Parathyroid adenoma (tissue), 2 donors: ENCODE measurements around the gene NBEAL1.

ENCODE experiments used
- H2AFZ ChIP-seq: fragments of 300-600 bp; sonication (generic); one replicate; pipeline ENCODE4 v1.7.0; 2017; ENCODE audit warnings: antibody characterized with exemption, mild to moderate bottlenecking
- H3K27ac ChIP-seq: fragments of 300-600 bp; sonication (generic); one replicate; pipeline ENCODE4 v1.7.0; 2017
- H3K27me3 ChIP-seq: fragments of 300-600 bp; sonication (generic); one replicate; pipeline ENCODE4 v1.7.0; 2017; ENCODE audit warnings: low read length; ENCODE audit not compliant: control insufficient read depth, insufficient read depth
- H3K36me3 ChIP-seq: fragments of 300-600 bp; sonication (generic); one replicate; pipeline ENCODE4 v1.7.0; 2017; ENCODE audit warnings: low read length; ENCODE audit not compliant: control insufficient read depth, insufficient read depth
- H3K4me1 ChIP-seq: fragments of 300-600 bp; sonication (generic); one replicate; pipeline ENCODE4 v1.7.0; 2017; ENCODE audit warnings: control low read depth
- H3K4me2 ChIP-seq: fragments of 300-600 bp; sonication (generic); one replicate; pipeline ENCODE4 v1.7.0; 2017; ENCODE audit warnings: low read length
- H3K4me3 ChIP-seq: fragments of 300-600 bp; sonication (generic); one replicate; pipeline ENCODE4 v1.7.0; 2017; ENCODE audit warnings: low read depth, low read length
- H3K79me2 ChIP-seq: fragments of 300-600 bp; sonication (generic); one replicate; pipeline ENCODE4 v1.7.0; 2017; ENCODE audit warnings: control low read depth
- H3K9ac ChIP-seq: fragments of 300-600 bp; sonication (generic); one replicate; pipeline ENCODE4 v1.7.0; 2017; ENCODE audit warnings: mild to moderate bottlenecking
- H3K9me3 ChIP-seq: fragments of 300-600 bp; sonication (generic); one replicate; pipeline ENCODE4 v1.7.0; 2017; ENCODE audit warnings: low read length; ENCODE audit not compliant: control insufficient read depth
- TF ChIP-seq, protein P1 (sequence below): fragments of 300-600 bp; sonication (generic); IDR thresholded peaks from one replicate; pipeline ENCODE4 v1.7.0; 2017; ENCODE audit warnings: antibody characterized with exemption, mild to moderate bottlenecking
- donor health status: primary hyperparathyroidism.

NBEAL1 gene

DNA sequence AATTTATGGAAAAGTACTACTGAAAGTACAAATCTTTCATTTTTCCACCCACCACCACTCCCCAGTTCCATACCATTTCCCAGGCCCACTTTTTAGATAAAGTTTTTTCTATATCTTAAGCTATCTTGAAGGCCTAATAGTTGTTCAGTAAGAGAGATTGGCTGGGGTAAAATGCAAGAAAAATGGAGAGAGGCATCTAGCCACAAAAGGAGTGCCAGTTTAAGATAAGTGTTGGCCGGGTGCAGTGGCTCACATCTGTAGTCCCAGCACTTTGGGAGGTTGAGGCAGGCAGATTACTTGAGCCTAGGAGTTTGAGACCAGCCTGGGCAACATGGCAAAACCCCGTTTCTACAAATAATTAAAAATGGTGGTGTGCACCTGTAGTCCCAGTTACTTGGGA, 28.6 kb downstream of the NBEAL1 start:
- Histone ChIP-seq H3K9me3 (no peaks in the 10 kb centered on the region), H3K27me3 (no peaks in the 10 kb centered on the region), H3K4me2 (no peak overlapping the region), H3K27ac (no peak overlapping the region), H3K4me3 (no peak overlapping the region), H3K79me2 (peaks cover 4% of the 10 kb centered on the region), H3K36me3 (no peaks in the 10 kb centered on the region), H3K4me1 (no peaks in the 10 kb centered on the region), H3K9ac (no peak overlapping the region), H2AFZ (no peak overlapping the region)
- TF ChIP-seq, protein P1, sequence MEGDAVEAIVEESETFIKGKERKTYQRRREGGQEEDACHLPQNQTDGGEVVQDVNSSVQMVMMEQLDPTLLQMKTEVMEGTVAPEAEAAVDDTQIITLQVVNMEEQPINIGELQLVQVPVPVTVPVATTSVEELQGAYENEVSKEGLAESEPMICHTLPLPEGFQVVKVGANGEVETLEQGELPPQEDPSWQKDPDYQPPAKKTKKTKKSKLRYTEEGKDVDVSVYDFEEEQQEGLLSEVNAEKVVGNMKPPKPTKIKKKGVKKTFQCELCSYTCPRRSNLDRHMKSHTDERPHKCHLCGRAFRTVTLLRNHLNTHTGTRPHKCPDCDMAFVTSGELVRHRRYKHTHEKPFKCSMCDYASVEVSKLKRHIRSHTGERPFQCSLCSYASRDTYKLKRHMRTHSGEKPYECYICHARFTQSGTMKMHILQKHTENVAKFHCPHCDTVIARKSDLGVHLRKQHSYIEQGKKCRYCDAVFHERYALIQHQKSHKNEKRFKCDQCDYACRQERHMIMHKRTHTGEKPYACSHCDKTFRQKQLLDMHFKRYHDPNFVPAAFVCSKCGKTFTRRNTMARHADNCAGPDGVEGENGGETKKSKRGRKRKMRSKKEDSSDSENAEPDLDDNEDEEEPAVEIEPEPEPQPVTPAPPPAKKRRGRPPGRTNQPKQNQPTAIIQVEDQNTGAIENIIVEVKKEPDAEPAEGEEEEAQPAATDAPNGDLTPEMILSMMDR = no peak

DNA sequence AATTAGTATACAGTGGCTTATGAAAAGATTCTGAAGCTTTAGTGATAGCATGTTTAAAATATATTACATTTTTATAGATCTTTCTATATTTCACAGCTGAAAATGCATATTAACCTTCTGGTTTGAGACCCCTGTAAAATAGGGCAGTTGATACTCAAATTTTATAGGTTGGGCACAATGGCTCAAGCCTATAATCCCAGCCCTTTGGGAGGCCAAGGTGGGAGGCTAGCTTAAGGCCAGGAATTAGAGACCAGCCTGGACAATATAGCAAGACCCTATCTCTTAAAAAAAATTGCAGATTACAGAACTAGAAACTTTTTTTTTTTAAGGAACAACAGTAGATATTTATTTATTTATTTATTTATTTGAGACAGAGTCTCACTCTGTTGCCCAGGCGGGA, 31.2 kb downstream of the NBEAL1 start:
- TF ChIP-seq, protein P1 = no peak
- no peaks in the 10 kb centered on the region for H3K4me1 ChIP-seq
- H3K4me3 ChIP-seq = no peak overlapping the region
- H3K79me2 ChIP-seq = peaks cover 4% of the 10 kb centered on the region
- no peak overlapping the region for H3K9ac ChIP-seq
- H3K27ac ChIP-seq = no peak overlapping the region
- no peaks in the 10 kb centered on the region for H3K27me3 ChIP-seq
- H3K9me3 ChIP-seq = no peaks in the 10 kb centered on the region
- no peak overlapping the region for H2AFZ ChIP-seq
- H3K4me2 ChIP-seq = no peak overlapping the region
- no peaks in the 10 kb centered on the region for H3K36me3 ChIP-seq

DNA sequence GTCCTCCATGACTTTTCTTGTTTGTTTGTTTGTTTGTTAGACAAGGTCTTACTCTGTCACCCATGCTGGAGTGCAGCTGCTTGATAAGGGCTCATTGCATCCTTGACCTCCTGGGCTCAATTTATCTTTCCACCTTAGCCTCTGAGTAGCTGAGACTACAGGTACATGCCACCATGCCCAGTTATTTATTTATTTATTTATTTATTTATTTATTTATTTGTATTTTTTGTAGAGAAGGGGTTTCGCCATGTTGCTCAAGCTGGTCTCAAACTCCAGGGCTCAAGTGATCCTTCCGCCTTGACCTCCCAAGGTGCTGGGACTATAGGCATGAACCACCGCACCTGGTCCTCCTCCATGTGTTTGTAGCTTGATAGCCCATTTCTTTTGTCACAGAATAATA, 37.9 kb downstream of the NBEAL1 start:
- no peaks in the 10 kb centered on the region for H3K79me2 ChIP-seq
- H3K9ac ChIP-seq = no peak overlapping the region
- H3K27ac ChIP-seq = no peak overlapping the region
- H3K27me3 ChIP-seq = no peaks in the 10 kb centered on the region
- H3K9me3 ChIP-seq = no peaks in the 10 kb centered on the region
- no peak overlapping the region for H3K4me3 ChIP-seq
- H3K4me1 ChIP-seq = no peaks in the 10 kb centered on the region
- TF ChIP-seq, protein P1 = no peak
- H2AFZ ChIP-seq = no peak overlapping the region
- H3K4me2 ChIP-seq = no peak overlapping the region
- H3K36me3 ChIP-seq = no peaks in the 10 kb centered on the region

DNA sequence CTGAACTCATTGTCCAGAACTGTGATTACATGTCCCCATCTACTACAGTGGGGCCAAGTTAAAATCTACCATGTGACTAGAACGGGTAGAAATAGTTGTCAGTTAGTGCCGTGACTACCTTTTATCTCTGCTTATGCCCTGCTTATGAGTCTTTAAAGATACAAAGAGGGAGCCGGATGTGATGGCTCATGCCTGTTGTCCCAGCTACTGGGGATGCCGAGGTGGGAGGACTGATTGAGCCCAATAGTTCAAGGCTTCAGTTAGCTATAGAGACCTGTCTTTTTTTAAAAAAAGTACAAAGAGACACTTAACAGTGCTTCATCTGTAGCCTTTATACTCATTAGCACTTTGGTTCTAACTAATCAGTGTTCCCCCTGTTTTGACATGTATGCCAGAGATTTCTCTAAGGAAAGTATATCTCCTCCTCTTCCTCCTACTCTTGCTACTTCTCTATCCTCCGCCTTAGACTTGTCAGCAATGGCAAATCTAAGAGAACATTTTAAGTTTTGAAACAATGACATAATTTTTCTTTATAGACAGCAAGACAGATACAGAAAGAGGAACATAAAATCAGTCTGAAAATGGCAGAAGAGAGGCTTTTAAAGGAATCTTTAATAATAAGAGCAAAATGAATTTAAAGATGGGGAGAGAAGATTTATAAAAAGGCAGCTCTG, 45.0 kb downstream of the NBEAL1 start:
- TF ChIP-seq, protein P1 = no peak
- H3K9ac ChIP-seq = no peak overlapping the region
- H3K4me2 ChIP-seq = no peak overlapping the region
- H3K4me1 ChIP-seq = no peaks in the 10 kb centered on the region
- H3K4me3 ChIP-seq = no peak overlapping the region
- no peaks in the 10 kb centered on the region for H3K79me2 ChIP-seq
- no peak overlapping the region for H3K27ac ChIP-seq
- H3K27me3 ChIP-seq = no peaks in the 10 kb centered on the region
- H3K9me3 ChIP-seq = no peaks in the 10 kb centered on the region
- no peaks in the 10 kb centered on the region for H3K36me3 ChIP-seq
- no peak overlapping the region for H2AFZ ChIP-seq

DNA sequence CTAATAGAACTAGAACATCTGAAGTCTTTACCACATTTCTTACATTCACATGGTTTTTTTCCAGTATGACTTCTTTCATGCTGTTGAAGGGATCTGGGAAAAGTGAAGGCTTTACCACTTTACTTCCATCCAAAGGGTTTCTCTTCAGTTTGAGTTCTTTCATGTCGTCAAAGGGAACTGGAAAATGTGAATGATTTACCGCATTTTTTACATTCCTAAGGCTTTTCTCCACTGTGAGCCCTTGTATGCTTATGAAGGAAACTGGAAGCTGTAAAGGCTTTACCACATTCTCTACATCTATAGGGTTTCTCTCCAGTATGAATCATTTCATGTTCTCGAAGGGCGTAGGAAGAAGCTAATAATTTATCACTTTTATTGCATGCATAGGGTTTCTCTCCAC, 46.7 kb downstream of the NBEAL1 start:
- Histone ChIP-seq H3K4me2 (no peak overlapping the region), H2AFZ (no peak overlapping the region), H3K9ac (no peak overlapping the region), H3K36me3 (no peaks in the 10 kb centered on the region), H3K4me1 (no peaks in the 10 kb centered on the region), H3K9me3 (no peaks in the 10 kb centered on the region), H3K4me3 (no peak overlapping the region), H3K27ac (no peak overlapping the region), H3K27me3 (no peaks in the 10 kb centered on the region), H3K79me2 (no peaks in the 10 kb centered on the region)
- TF ChIP-seq, protein P1 = no peak
